GM12878 (cell line): ENCODE results near the gene ADAMTS16. TPM values are rescaled to one million over a fixed set of nuclear protein-coding genes. Genes with fewer than 3 reads are reported as not detected.

Source experiments
- ATAC-seq: fragments of 200-7000 bp; cut with Tn5 transposase; 3 replicates; pipeline ENCODE4 v1.9.1; 2020; ENCODE audit warnings: mild to moderate bottlenecking, moderate library complexity
- BruUV-seq: library from RNA; stranded (reverse); fragments of 400-500 nt; replicated peaks from 2 replicates; lab custom pipeline; 2021; lab: Mats Ljungman, UMichigan
- CTCF ChIA-PET: fragments of 300-600 bp; sonication (Branson Sonifier 250); formaldehyde crosslinking; extraction: SDS; loops from one replicate; lab custom pipeline; 2021; ENCODE audit warnings: inconsistent platforms; lab: Yijun Ruan, JAX
- POLR2A ChIA-PET: fragments of 350-600 bp; formaldehyde crosslinking; extraction: SDS; loops from one replicate; lab custom pipeline; 2021; ENCODE audit warnings: inconsistent platforms; lab: Charles Lee
- RAD21 ChIA-PET: fragments of 300-600 bp; sonication (Branson Sonifier 250); formaldehyde crosslinking; loops from one replicate; lab custom pipeline; 2023; ENCODE audit warnings: antibody characterized with exemption; ENCODE audit not compliant: unreplicated experiment; lab: Charles Lee
- SMC1A ChIA-PET: fragments of 300-600 bp; sonication (Branson Sonifier 250); formaldehyde crosslinking; loops from one replicate; lab custom pipeline; 2023; ENCODE audit not compliant: unreplicated experiment, uncharacterized antibody; lab: Charles Lee
- DNase-seq: peaks from one replicate; pipeline ENCODE4 v3.0.0-alpha.2; 2011; ENCODE audit warnings: low read depth, low spot score
- FAIRE-seq: peaks from 3 replicates; lab custom pipeline; 2011; peaks lifted over from hg19 to GRCh38; lab: Jason Lieb, UNC
- H2AFZ ChIP-seq: 2 replicates; pipeline ENCODE4 v1.6.0; 2011; ENCODE audit warnings: low read depth, low read length, control low read depth; ENCODE audit not compliant: control insufficient read depth
- H3K27ac ChIP-seq: 2 replicates; pipeline ENCODE4 v1.5.1; 2011; ENCODE audit warnings: control low read depth; ENCODE audit not compliant: control insufficient read depth, insufficient read depth
- H3K27me3 ChIP-seq, 2 experiments: replicated peaks in 1 of 2; 2 replicates each; pipeline versions ENCODE4 v1.6.0 to v1.6.1; 2011; ENCODE audit warnings: low read length in 1 of 2; ENCODE audit not compliant: control insufficient read depth in 2 of 2, insufficient read depth in 2 of 2
- H3K36me3 ChIP-seq, 2 experiments: 2 replicates each; pipeline ENCODE4 v1.5.1; 2011; ENCODE audit warnings: low read length in 1 of 2; ENCODE audit not compliant: control insufficient read depth in 2 of 2, insufficient read depth in 2 of 2
- H3K4me1 ChIP-seq: 2 replicates; pipeline ENCODE4 v1.6.1; 2011; ENCODE audit warnings: mild to moderate bottlenecking, low read length, moderate library complexity, mixed read lengths; ENCODE audit not compliant: control insufficient read depth, insufficient read depth
- H3K4me2 ChIP-seq: 2 replicates; pipeline ENCODE4 v1.6.0; 2011; ENCODE audit warnings: control low read depth; ENCODE audit not compliant: control insufficient read depth, insufficient read depth
- H3K4me3 ChIP-seq: fragments of 200-600 bp; sonication (generic); 2 replicates; pipeline ENCODE4 v1.5.1; 2016
- H3K79me2 ChIP-seq: 2 replicates; pipeline ENCODE4 v1.6.0; 2011; ENCODE audit warnings: low read length; ENCODE audit not compliant: control insufficient read depth, insufficient read depth
- H3K9ac ChIP-seq: 2 replicates; pipeline ENCODE4 v1.8.0; 2011; ENCODE audit warnings: low read length, control low read depth, mixed read lengths; ENCODE audit not compliant: control insufficient read depth, insufficient read depth
- H3K9me3 ChIP-seq: replicated peaks from 3 replicates; pipeline ENCODE4 v1.5.1; 2011; ENCODE audit warnings: mild to moderate bottlenecking, low read length; ENCODE audit not compliant: control insufficient read depth, insufficient read depth
- H4K20me1 ChIP-seq: 2 replicates; pipeline ENCODE4 v1.6.0; 2011; ENCODE audit not compliant: control insufficient read depth, insufficient read depth
- BHLHE40 ChIP-seq, 2 experiments: fragments of 450-650 bp in 1 of 2; IDR thresholded peaks; 2 replicates each; pipeline ENCODE4 v1.6.1; 2011 to 2017; ENCODE audit warnings: low read depth in 2 of 2, borderline replicate concordance in 1 of 2, improper control_type of control experiment in 1 of 2, low read length in 1 of 2, mild to moderate bottlenecking in 1 of 2
- CEBPB ChIP-seq, 2 experiments: fragments of 150-350 bp in 1 of 2; IDR thresholded peaks; 2 replicates each; pipeline ENCODE4 v1.6.1; 2012 to 2014; ENCODE audit warnings: low read depth in 2 of 2, low read length in 2 of 2, borderline replicate concordance in 1 of 2, inconsistent platforms in 1 of 2
- CHD2 ChIP-seq: IDR thresholded peaks from 2 replicates; pipeline ENCODE4 v1.6.1; 2011; ENCODE audit warnings: low read depth, low read length, improper control_type of control experiment, borderline replicate concordance
- EED ChIP-seq: sonication (generic); IDR thresholded peaks from 2 replicates; pipeline ENCODE4 v1.6.1; 2016; ENCODE audit warnings: antibody characterized with exemption, low read depth
- IKZF1 ChIP-seq: fragments of 450-650 bp; conservative IDR thresholded peaks from 2 replicates; pipeline ENCODE4 v1.6.1; 2017; ENCODE audit warnings: antibody characterized with exemption, mild to moderate bottlenecking
- MYC ChIP-seq: IDR thresholded peaks from 2 replicates; pipeline ENCODE4 v1.6.1; 2011; ENCODE audit warnings: mild to moderate bottlenecking, low read length, moderate library complexity, inconsistent platforms; ENCODE audit not compliant: insufficient read depth, insufficient replicate concordance, insufficient read length, severe bottlenecking
- NFXL1 ChIP-seq: fragments of 450-650 bp; IDR thresholded peaks from 2 replicates; pipeline ENCODE4 v1.6.1; 2017; ENCODE audit warnings: antibody characterized with exemption, mild to moderate bottlenecking, borderline replicate concordance
- PAX5 ChIP-seq: IDR thresholded peaks from 2 replicates; pipeline ENCODE4 v1.6.1; 2011; ENCODE audit warnings: low read depth, low read length, borderline replicate concordance
- POLR2AphosphoS2 ChIP-seq: IDR thresholded peaks from 2 replicates; pipeline ENCODE4 v1.6.1; 2011; ENCODE audit warnings: low read depth, mild to moderate bottlenecking, low read length, improper control_type of control experiment, moderate library complexity
- RB1 ChIP-seq: fragments of 450-650 bp; formaldehyde crosslinking; IDR thresholded peaks from 2 replicates; pipeline ENCODE4 v1.6.1; 2017; ENCODE audit warnings: mild to moderate bottlenecking, borderline replicate concordance
- RBBP5 ChIP-seq: fragments of 200-600 bp; sonication (generic); conservative IDR thresholded peaks from 2 replicates; pipeline ENCODE4 v1.6.1; 2016
- SUPT20H ChIP-seq: IDR thresholded peaks from 2 replicates; pipeline ENCODE4 v1.6.1; 2011; ENCODE audit warnings: low read depth, mild to moderate bottlenecking, low read length, moderate library complexity, borderline replicate concordance; ENCODE audit not compliant: control insufficient read depth
- TBL1XR1 ChIP-seq: IDR thresholded peaks from 2 replicates; pipeline ENCODE4 v1.6.1; 2012; ENCODE audit warnings: low read depth, low read length, improper control_type of control experiment
- TCF7 ChIP-seq: IDR thresholded peaks from 2 replicates; pipeline ENCODE4 v1.6.1; 2014; ENCODE audit warnings: antibody characterized with exemption, borderline replicate concordance
- ZNF274 ChIP-seq: IDR thresholded peaks from one replicate; pipeline ENCODE4 v1.8.0; 2011; ENCODE audit not compliant: insufficient read length, insufficient read depth
- WGBS: methylation state at CpG from one replicate; pipeline ENCODE4 v1.1.6; 2016; ENCODE audit warnings: low lambda C conversion rate; ENCODE audit not compliant: insufficient replicate concordance, insufficient coverage; ENCODE audit errors: missing lambda C conversion rate; 5-methylcytosine and 5-hydroxymethylcytosine counted together
- in situ Hi-C: fragments of 300-500 bp; cut with MboI; formaldehyde crosslinking; loops from 9 replicates; pipeline ENCODE4 v1.14.3; 2018; ENCODE audit warnings: mixed read lengths
- intact Hi-C: fragments of 100-400 bp; cut with micrococcal nuclease; formaldehyde crosslinking; loops from one replicate; pipeline ENCODE4 v1.14.2; 2022; ENCODE audit not compliant: unreplicated experiment
- polyA plus RNA-seq, 11 experiments: library from polyadenylated mRNA; depleted of rRNA in 4 of 11; unstranded in 6 of 11; stranded (reverse) in 5 of 11; fragments of >200 nt; fragmentation: Nextera tagmentation in 4 of 11; fragmentation: Illumina TruSeq in 1 of 11; extraction: Ambion mirVana in 4 of 11; extraction: Trizol in 1 of 11; gene quantifications; 1 replicate in 1 of 11; 2 replicates in 10 of 11; pipeline versions ENCODE4 v1.2.1 to v1.2.3, GENCODE V29; 2011 to 2016; ENCODE audit warnings: inconsistent platforms in 2 of 11, missing spikeins in 2 of 11, low read depth in 1 of 11
- total RNA-seq, 4 experiments: library from RNA; depleted of rRNA in 3 of 4; stranded (reverse); fragments of >200 nt in 3 of 4; fragmentation: Illumina TruSeq in 1 of 4; extraction: Trizol in 1 of 4; gene quantifications; 2 replicates each; pipeline versions ENCODE4 v1.2.1 to v1.2.3, GENCODE V29; 2013 to 2021
- TF ChIP-seq, protein P1 (sequence below): IDR thresholded peaks from 2 replicates; pipeline ENCODE4 v1.6.1; 2011; ENCODE audit warnings: borderline replicate concordance, low read depth, mild to moderate bottlenecking, moderate library complexity, low read length; ENCODE audit not compliant: insufficient read depth, poor library complexity, severe bottlenecking
- TF ChIP-seq, protein P2 (sequence below), 3 experiments: IDR thresholded peaks in 2 of 3; conservative IDR thresholded peaks in 1 of 3; 2 replicates each; pipeline ENCODE4 v1.5.1; 2011; ENCODE audit warnings: low read depth in 3 of 3, low read length in 3 of 3, mild to moderate bottlenecking in 3 of 3, control low read depth in 2 of 3, moderate library complexity in 2 of 3, inconsistent platforms in 1 of 3, mixed read lengths in 1 of 3; ENCODE audit not compliant: control insufficient read depth in 2 of 3, insufficient read depth in 1 of 3; ENCODE audit errors: extremely low read depth in 1 of 3
- TF ChIP-seq, protein P3 (sequence below): IDR thresholded peaks from 2 replicates; pipeline ENCODE4 v1.6.1; 2011; ENCODE audit warnings: low read depth, mild to moderate bottlenecking, low read length, moderate library complexity, borderline replicate concordance; ENCODE audit errors: extremely low read depth
- TF ChIP-seq, protein P4 (sequence below): fragments of 450-650 bp; IDR thresholded peaks from 2 replicates; pipeline ENCODE4 v1.6.1; 2014; ENCODE audit warnings: mild to moderate bottlenecking

Gene ADAMTS16
- total and polyA plus RNA-seq, 10 of the 15 experiments (the other 5 are each of a cell fraction or from before 2014, with no cell fraction given), result 0.04 TPM; not detected in 9

DNA sequence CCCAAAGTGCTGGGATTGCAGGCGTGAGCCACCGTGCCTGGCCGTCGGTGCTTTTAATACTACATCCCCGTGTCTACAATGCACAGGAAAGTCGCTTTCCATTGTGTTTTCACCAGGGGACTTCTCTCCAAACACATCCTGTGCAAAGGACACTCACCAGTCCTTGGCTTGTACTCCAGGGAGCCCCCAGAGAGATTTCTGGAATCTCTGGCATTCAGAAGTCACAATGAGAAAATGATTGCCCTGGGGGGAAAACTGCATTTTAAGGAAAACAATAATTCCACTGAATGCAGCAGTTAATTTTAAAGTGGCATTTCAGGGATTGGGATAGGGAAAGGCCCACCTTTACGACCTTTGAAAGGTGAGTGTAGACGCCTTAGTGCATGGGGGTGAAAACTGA is 112.0 kb downstream of the ADAMTS16 start:
- Histone ChIP-seq H3K27ac (no peak overlapping the region), H3K79me2 (no peaks in the 10 kb centered on the region), H3K9me3 (no peaks in the 10 kb centered on the region), H4K20me1 (no peaks in the 10 kb centered on the region), H3K9ac (no peak overlapping the region), H3K36me3 (no peaks in the 10 kb centered on the region), H2AFZ (no peak overlapping the region), H3K27me3 (no peaks in the 10 kb centered on the region), H3K4me3 (no peak overlapping the region), H3K4me2 (no peak overlapping the region), H3K4me1 (no peaks in the 10 kb centered on the region)
- WGBS, result 42% methylated on average over 8 of the region's 8 CpGs
- ChIA-PET SMC1A (no interaction called here), POLR2A (no interaction called here), RAD21 (no interaction called here), CTCF (no interaction called here)
- intact Hi-C loops (no loop called here), in situ Hi-C loops (no loop called here)
- TF ChIP-seq CHD2 (no peak), TBL1XR1 (no peak), NFXL1 (no peak), IKZF1 (no peak), SUPT20H (no peak), BHLHE40 (IDR thresholded peaks at IDR 0.05; ENCODE audit: borderline replicate concordance in 1 of 2, low read depth in 2 of 2, low read length in 1 of 2) (no peak), ZNF274 (no peak), RBBP5 (no peak), TCF7 (no peak), EED (no peak), POLR2AphosphoS2 (no peak), PAX5 (no peak), MYC (no peak), CEBPB (IDR thresholded peaks at IDR 0.05; ENCODE audit: borderline replicate concordance in 1 of 2, low read depth in 2 of 2, low read length in 2 of 2) (no peak), RB1 (no peak)
- TF ChIP-seq, protein P1, sequence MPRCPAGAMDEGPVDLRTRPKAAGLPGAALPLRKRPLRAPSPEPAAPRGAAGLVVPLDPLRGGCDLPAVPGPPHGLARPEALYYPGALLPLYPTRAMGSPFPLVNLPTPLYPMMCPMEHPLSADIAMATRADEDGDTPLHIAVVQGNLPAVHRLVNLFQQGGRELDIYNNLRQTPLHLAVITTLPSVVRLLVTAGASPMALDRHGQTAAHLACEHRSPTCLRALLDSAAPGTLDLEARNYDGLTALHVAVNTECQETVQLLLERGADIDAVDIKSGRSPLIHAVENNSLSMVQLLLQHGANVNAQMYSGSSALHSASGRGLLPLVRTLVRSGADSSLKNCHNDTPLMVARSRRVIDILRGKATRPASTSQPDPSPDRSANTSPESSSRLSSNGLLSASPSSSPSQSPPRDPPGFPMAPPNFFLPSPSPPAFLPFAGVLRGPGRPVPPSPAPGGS, result no peak
- TF ChIP-seq, protein P2, sequence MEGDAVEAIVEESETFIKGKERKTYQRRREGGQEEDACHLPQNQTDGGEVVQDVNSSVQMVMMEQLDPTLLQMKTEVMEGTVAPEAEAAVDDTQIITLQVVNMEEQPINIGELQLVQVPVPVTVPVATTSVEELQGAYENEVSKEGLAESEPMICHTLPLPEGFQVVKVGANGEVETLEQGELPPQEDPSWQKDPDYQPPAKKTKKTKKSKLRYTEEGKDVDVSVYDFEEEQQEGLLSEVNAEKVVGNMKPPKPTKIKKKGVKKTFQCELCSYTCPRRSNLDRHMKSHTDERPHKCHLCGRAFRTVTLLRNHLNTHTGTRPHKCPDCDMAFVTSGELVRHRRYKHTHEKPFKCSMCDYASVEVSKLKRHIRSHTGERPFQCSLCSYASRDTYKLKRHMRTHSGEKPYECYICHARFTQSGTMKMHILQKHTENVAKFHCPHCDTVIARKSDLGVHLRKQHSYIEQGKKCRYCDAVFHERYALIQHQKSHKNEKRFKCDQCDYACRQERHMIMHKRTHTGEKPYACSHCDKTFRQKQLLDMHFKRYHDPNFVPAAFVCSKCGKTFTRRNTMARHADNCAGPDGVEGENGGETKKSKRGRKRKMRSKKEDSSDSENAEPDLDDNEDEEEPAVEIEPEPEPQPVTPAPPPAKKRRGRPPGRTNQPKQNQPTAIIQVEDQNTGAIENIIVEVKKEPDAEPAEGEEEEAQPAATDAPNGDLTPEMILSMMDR (IDR thresholded peaks at IDR 0.05 in 2 of 3, conservative IDR thresholded peaks at IDR 0.05 in 1 of 3; ENCODE audit: control insufficient read depth in 2 of 3, extremely low read depth in 1 of 3, insufficient read depth in 1 of 3, low read depth in 3 of 3, low read length in 3 of 3), result no peak
- TF ChIP-seq, protein P3, sequence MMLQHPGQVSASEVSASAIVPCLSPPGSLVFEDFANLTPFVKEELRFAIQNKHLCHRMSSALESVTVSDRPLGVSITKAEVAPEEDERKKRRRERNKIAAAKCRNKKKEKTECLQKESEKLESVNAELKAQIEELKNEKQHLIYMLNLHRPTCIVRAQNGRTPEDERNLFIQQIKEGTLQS, result no peak
- TF ChIP-seq, protein P4, sequence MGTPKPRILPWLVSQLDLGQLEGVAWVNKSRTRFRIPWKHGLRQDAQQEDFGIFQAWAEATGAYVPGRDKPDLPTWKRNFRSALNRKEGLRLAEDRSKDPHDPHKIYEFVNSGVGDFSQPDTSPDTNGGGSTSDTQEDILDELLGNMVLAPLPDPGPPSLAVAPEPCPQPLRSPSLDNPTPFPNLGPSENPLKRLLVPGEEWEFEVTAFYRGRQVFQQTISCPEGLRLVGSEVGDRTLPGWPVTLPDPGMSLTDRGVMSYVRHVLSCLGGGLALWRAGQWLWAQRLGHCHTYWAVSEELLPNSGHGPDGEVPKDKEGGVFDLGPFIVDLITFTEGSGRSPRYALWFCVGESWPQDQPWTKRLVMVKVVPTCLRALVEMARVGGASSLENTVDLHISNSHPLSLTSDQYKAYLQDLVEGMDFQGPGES, result no peak
- DNase-seq (no peak), FAIRE-seq (no peak), ATAC-seq (no peak)
- BruUV-seq, result no TSS peak
